HL-60/S4 (cell line): ENCODE results near the gene PCIF1.

Source experiments
- in situ Hi-C: fragments of 300-500 bp; cut with MboI; formaldehyde crosslinking; loops from 2 replicates; pipeline ENCODE4 v1.14.3; 2022; ENCODE audit warnings: low sequenced_read_pairs

The PCIF1 gene

DNA sequence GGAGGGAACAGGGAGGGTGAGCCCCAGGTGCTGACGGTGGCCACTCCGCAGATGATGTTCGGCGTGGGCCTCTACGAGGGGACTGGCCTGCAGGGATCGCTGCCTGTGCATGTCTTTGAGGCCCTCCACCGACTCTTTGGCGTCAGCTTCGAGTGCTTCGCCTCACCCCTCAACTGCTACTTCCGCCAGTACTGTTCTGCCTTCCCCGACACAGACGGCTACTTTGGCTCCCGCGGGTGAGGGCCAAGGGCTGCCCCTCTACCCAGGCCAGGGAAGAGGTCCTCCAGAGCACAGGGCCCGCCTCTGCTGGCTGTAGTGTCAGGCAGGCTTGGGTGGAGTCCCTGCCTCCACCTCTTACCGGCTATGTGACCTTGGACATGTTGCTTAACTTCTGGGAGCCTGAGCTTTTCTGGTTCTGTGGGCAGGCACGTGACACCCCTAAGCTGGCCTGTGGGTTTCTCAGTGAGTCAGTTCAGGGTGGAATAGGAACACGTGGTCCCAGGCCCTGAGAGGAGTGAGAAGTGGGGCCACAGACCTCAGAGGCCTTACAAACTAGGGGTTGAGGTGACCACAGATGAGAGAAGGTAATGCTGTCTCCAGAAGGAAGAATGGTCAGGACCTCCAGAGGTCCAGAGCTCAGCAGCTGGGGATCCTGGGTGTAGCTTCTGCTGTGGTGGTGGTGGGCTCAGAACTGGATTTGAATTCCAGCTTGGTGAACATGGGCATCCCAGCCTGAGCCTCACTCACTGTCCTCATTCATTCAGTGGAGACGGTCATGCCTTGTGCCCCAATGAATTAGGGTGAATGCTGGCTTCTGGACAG, 11.9 kb downstream of the PCIF1 start:
- in situ Hi-C loops = no loop called here

DNA sequence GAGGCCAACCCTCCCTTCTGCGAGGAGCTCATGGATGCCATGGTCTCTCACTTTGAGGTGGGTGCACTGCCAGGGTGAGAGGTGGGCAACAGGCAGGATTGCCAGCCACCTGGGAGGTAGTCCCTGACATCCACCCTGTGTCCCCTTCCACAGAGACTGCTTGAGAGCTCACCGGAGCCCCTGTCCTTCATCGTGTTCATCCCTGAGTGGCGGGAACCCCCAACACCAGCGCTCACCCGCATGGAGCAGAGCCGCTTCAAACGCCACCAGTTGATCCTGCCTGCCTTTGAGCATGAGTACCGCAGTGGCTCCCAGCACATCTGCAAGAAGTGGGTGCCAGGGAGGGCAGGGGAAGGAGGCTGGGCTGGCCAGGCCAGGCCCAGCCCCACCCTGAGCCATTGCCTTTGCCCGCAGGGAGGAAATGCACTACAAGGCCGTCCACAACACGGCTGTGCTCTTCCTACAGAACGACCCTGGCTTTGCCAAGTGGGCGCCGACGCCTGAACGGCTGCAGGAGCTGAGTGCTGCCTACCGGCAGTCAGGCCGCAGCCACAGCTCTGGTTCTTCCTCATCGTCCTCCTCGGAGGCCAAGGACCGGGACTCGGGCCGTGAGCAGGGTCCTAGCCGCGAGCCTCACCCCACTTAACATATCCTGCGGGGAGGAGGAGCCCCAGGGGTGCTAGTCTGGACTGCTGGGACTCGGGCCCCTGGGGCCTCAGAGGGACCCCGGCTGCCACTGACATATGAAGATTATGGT, 12.8 kb downstream of the PCIF1 start:
- in situ Hi-C loops = no loop called here

DNA sequence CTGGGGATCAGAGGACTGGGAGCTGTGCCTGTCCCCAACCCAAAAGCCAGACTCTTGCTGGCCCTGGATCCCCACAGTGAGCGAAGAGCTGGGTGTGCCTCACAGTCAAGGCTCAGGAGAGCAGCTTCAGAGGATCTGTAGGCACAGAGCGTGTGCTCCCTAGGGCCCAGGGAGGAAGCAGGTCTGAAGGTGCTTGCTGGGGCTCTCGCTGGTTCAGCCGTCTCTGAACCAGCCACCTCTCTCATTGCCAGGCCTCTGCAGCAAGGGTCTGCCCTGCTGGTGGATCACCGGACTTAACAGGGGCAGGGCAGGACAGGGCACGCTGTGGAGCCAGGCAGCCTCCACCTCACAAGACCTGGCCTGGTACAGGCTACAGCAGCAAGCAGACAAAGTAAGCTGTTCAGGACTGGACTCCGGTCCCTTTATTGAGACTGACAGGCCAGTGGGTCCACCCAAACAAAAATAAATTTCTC, 13.8 kb downstream of the PCIF1 start:
- in situ Hi-C loops = no loop called here

DNA sequence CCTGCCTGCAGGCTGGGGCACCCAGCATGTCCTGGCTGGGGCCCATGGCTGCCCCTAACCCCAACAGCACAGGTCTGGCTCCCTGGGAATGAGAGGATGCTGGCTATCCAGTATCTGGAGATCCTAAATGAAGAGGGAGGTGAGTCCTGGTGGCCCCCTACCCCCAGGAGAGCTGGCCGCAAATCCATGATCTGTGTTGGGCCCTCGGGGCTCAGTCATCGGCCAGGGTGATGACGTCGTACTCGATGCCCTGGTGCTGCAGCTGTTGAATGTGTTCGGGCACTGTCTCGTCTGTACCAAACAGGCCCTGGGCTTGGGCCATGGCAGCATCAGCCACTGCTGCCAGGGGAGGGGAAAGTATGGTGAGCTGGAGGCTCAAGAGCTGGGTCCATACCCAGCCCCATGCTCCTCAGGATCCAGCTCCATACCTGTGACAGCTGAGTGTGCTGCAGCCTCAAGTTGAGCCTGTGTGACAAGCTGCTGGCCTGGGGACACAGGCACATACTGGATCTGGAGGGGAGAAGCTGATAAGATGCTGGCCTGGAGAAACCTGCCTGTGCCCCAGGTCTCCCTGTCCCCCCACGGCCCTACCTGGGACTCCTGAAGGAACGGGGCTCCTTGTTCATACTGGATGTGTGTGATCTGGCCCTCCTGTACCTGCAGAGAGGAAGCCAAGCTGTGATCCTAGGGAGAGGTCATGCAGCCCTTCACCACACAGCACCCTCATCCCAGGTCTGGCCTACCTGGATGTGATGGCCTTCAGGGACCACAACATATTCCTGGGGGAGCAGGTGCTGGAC, 14.5 kb downstream of the PCIF1 start:
- in situ Hi-C loops = no loop called here

DNA sequence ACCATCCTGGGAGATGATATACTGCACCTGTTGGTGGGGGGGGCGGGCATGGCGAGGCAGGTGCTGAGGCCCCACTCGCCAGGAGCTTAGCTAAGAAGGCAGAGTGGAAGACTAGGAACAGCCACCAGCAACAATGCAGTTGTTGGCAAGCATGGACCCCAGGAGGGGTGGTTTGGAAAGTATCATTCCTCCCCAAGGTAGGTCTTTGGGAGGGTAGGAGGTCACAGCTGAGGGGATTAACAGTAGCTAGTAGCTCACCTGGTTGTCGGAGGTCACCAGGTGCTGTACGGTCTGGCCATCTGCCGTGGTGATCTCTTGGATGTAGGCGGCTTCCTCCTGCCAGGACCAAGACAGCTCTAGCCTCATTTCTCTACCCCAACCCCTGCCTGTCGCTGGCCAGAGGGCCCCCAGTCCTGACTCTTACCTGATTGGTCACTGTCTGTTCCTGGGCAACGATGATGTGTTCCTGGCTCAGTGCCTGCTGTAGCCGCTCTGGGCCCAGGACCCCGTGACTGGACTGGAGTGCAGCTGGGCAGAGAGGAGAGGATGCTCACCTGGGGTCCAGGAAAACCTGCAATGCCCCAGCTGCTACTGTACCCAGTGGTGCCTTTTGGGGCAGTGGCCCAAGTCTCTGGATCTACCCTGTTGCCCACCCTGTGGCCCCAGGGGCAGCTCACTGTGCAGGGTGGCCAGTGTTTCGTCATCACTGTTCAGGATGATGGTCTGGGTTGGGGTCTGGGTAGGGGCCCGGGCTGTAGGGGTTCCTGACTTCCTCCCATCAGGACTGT, 15.3 kb downstream of the PCIF1 start:
- in situ Hi-C loops = no loop called here

DNA sequence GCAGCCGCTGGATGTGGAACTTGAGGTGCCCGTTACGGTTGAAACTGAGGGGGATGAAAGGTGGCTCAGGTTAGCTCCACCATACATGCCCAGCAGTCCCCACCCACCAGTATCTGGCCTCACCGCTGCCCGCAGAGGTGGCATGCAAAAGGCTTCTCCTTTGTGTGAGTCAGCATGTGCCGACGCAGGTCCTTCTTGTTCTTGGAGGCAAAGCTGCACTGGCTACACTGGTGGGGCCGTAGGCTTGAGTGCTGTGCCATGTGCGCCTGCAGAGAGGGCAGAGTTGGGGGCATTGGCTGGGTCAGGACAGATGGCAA, 15.8 kb downstream of the PCIF1 start:
- in situ Hi-C loops = no loop called here

DNA sequence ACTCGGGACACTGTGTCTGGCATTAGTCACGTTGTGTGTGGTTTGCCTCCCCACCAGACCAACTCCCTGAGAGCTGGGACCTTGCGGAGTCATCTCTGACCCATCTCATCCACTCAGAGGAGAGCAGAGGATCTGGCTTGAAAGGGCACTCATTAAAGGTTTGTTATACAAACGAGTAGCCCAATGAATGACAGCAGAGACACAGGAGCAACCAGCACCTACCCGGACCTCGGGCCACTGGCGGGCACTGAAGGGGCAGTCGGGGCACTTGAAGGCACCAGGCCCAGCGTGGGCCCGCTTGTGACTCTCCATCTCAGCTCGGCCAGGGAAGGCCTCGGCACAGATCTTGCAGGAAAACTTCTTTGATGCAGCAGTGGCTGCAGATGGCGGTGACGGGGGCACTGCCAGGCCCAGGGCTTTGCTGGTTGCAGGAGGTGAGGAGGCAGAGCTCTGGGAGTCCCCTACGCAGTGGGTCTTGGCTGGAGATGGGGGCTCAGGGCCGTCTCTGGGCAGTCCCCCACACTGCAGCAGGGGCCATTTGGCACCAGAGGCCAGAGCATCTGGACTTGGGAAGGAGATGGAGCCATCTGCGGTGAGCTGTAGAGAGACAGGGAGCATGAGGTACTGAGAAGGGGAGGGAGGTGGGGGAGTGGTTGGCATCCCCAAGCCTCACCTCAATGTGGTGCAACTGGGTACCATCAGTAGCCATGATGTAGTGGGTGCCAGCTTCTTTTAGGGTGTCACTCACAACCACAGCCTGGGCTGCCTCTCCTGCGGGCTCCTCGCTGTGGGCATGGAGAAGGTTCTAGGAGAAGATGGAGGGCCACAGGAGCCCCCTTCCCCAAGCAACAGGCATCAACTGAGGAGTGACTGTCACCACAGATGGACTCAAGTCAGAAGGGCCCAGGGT, 17.7 kb downstream of the PCIF1 start:
- in situ Hi-C loops = no loop called here

DNA sequence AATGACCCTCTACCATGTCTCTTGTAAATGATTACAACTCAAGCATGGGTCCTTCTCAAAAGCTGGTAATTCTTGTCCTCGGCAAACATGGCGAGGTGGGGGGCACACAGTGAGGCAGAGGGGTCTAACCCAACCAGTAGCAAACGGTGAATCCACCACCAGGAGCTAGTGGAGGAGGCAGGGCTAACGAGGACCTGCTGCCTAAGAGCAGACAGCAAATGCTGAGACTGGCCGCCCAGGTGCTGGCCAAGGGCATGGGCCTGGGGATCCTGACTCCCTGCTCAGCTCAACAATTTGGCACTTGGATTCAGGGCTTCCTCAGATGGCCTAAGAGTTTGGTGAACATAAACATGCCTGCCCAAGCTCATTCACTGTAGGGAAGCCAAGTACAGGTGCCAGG, 18.4 kb downstream of the PCIF1 start:
- in situ Hi-C loops = no loop called here

DNA sequence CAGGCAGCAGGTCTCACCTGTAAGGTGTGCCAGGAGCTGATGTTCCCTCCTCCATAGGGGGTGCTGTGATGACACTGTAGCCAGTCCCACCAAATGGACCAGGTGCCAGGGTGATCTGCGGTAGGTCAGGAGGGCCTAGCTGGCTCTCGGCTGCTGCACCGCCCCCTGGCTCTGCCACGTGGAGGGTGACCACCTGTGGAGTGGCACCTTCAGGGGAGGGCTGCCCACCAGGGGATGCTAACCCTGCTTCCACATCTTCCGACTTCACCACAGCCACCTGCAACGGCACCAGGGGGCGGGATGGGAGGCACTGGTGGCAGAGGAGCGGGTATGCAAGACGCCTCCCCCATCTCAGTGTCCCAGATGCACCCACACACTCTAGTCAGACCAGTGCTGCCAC, 19.2 kb downstream of the PCIF1 start:
- in situ Hi-C loops = no loop called here

DNA sequence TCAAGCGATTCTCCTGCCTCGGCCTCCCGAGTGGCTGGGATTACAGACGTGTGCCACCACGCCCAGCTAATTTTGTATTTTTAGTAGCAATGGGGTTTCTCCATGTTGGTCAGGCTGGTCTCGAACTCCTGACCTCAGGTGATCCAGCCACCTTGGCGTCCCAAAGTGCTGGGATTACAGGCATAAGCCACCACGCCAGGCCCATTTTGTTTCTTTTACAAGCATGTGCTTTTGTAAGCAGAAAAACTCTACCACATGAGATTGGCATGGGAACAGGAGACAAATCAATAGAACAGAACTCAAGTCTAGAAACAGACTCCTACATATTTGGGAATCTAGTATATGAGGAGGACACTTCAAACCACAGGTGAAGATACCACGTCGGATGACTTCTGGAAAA, 21.8 kb downstream of the PCIF1 start:
- in situ Hi-C loops = loop anchor here (5.0 kb wide), 1 partner anchor 149 kb away; no protein-coding TSS in a partner anchor

DNA sequence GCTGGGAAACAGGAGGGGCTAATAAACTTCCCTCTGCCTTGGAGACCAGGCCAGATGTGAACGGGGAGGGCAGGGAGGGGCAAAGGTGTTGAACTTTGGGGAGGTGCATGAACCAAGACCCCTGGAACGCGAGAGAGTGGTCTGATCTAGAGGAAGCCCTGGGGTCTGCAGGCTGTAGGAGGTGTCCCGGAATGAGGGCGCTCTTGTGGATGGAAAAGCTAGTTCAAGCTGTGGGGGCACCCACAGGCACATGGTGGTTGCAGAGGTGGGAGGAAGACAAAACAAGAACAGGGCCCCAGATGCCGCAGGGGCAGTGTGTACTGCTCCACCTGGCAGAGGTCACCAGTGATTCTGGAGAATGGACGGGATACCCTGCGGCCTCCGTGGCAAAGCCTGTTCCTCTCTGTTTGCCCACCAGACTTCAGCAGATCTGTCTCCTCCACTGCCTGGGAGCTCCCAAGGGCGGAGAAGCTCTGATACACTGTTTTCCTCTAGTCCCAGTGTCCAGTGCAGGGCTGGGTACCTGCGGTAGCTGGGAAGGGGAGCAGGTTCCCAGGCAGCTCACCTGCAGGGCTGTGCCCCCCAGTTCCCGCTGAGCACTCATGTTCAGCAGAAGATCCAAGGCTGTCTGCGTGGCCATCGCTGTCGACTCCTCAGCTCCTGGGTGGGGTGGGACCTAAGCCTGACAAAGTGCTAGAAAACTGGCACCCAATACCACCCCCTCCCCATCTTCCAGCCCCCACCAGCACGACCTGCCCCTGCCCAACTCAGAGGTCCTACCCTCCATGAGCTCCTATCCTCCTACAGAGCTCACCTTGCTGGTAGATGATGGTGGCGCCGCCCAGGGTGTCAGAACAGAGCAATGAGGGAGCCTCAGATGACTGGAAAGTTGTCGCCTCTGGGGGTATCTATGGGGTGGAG, 22.8 kb downstream of the PCIF1 start:
- in situ Hi-C loops = loop anchor here (5.0 kb wide), 1 partner anchor 150 kb away; no protein-coding TSS in a partner anchor

DNA sequence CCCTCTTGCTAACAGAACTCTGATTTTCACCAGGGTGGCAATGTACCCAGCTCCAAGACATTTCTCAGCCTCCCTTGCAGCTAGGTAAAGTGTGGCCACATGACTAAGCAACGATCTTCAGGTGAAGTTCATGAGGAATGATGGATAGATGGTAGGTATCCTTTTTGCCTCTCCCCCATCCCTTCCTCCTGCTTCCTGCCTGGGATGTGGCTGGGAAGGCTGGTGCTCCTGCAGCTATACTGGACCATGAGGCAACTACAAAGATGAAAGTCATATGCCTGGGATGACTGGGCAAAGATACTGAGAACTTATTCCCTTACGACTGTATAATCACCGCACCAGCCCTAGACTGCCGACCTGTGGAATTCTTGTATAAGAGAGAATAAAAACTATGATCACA, 24.1 kb downstream of the PCIF1 start:
- in situ Hi-C loops = loop anchor here (5.0 kb wide), 1 partner anchor 151 kb away; no protein-coding TSS in a partner anchor

DNA sequence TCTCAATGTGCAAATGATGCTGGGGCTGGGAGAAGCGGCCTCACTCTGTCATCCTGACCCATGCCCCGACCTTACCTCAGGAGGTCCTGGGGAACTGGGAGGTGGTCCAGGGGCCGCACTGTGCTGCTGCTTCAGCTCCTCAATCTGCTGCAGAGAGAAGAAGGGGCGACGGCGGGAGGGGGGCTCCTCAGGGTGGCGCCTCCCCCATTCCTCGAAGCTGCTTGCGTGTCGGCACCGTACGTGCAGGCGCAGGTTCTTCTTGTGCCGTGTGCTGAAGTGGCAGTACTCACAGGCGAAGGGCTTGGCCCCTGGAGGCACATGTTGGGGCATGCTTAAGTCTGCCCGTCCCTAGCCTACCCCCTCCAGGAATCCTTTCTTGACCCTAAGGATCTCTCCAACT, 24.6 kb downstream of the PCIF1 start:
- in situ Hi-C loops = loop anchor here (5.0 kb wide), 1 partner anchor 152 kb away; no protein-coding TSS in a partner anchor

DNA sequence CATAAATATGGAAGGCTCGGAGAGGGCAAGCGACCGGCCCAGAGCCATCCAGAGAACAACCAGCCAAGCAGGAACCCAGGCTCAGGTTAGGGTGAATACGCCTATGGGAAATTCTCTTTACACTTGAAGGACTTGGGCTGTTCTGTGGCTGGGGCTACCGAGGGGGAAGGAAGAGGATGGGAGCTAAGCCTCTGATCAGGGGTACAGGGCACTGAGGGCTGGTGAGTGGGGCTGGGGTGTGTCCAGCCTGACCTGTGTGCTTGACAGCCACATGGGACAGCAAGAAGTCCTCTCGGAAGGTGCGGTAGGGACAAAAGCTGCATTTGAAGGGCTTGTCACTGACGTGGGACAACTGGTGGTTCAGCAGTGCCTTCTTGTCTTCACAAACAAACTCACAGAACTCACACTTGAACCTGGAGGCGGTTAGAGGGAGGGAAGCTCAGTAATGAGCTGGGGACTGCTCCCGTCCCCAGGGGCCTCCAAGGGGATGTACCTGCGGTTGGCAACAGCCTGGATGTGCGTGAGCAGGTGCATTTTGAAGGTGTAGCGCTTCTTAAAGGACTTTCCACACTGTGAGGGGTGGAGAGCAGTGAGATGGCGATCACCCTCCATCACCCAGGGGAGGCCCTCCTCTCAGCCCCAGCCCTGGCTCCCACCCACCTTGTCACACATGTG, 25.6 kb downstream of the PCIF1 start:
- in situ Hi-C loops = loop anchor here (5.0 kb wide), 1 partner anchor 153 kb away; no protein-coding TSS in a partner anchor

DNA sequence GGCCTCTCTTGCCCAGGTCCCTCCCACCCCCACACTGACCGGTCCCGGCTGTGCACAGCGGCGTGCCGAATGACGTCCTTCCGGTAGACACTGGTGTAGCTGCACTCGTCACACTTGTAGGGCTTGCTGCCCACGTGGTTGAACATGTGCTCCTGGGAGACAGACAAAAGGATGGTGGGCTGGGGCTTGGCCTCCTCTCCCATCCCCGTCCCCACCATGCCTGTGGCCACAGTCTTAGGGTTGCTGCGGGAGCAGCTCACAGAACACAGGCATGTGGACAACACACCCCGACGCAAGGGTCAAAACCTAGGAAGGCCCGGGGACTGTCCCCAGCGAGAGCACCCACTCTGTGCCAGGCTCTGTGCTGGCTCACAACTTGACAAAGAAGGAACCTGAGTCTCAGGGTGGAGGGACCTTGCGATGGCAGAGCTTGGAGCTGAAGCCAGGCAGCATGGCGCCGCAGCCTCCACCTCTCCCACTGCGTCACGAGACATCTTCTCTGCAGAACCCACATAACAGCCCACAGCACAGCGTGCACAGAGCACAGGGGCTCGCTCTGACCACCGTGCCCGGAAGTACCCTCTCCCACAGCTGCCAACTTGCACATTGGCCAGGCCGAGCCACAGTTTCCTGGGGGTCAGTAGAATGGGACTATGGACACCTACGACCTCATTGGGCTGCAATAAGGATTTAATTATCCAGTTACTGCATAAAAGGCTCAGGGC, 27.7 kb downstream of the PCIF1 start:
- in situ Hi-C loops = no loop called here

DNA sequence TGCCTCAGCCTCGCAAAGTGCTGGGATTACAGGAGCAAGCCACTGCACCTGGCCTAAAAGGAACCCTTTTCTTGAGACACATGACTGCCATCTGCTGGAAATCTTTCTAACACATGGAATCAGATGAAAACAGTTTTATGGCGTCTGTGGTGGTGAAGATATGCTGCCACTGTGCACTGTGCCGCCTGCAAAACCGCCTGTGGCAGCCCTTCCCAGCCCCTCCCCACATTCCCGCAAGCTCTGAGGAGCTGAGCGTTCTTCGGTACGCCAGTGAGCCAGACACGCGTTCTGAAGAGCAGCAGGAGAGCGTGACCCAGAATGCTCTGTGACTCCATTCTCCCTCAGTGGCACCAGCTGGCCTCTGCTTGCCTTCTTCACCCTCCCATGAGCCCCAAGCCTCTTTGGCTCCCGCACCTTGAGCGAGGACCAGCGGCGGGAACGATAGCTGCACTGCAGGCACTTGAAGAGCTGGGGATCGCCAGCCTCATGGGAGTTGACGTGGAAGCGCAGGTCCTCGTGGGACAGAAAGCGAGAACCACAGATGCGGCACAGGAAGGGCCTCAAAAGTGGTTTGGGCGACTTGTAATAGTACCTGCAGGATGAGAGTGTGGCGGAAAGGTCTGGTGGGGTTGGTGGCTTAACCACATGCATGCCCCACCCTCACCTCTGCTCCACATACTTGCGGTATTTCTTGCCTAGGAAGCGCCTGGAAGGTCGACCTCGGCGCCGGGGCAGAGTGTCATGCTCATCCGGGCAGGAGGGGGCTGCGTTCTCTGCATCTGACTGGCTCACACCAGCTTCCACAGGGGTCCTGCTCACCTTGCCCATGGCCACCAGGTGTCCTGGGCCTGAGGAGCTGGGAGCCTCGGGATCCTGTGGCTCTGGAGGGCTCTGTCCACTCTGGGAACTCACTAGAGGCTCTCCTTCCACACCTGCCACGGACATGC, 28.8 kb downstream of the PCIF1 start:
- in situ Hi-C loops = no loop called here
